T-helper 1 cell (primary cell): ENCODE data around the gene SLIT3.

Experiments
- DNase-seq, 5 donors: peaks; one replicate each; pipeline ENCODE4 v3.0.0-alpha.2; 2012 to 2020

The SLIT3 gene

DNA sequence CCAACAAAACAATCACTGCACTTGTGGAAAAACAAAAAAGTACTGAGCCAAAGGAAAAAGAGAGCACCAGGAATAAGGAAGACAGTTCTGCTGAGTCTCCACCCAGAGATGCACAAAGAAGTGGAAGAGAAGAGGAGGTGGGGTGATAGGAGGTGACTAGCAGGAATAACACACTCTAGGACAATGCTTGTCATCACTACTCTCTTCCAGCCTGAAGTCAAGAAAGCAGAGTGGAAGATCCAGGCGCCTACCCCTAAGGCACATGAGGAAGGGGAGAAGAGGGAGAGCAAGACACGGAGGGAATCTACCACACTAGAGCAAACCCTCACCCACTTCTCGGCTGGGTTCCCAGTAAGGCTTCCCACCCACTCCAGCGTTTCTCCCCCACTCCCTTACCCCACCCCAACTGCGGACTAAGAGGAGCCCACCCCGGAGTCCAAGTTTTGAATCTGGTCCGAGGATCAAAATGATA, 1.7 kb downstream of the SLIT3 start:
- DNase-seq: no peak

DNA sequence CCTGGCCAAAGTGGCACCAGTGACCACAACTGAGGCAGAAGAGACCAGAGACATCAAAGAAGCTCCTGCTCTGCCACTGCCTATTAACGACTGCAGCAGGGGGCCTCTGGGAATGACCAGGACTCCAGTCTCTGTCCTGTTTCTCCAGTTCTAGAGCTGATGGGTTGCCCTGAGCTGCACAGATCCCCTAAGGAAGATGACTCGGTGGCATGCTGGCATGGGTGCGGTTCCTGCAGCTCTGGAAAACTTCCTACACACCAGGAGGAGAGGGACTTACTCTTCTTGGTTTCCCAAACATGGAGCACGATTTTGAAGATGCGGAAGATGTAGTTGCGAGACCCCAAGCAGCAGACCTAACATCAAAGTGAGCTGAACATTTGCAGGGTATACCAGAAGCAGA, 2.7 kb downstream of the SLIT3 start:
- DNase-seq: no peak

DNA sequence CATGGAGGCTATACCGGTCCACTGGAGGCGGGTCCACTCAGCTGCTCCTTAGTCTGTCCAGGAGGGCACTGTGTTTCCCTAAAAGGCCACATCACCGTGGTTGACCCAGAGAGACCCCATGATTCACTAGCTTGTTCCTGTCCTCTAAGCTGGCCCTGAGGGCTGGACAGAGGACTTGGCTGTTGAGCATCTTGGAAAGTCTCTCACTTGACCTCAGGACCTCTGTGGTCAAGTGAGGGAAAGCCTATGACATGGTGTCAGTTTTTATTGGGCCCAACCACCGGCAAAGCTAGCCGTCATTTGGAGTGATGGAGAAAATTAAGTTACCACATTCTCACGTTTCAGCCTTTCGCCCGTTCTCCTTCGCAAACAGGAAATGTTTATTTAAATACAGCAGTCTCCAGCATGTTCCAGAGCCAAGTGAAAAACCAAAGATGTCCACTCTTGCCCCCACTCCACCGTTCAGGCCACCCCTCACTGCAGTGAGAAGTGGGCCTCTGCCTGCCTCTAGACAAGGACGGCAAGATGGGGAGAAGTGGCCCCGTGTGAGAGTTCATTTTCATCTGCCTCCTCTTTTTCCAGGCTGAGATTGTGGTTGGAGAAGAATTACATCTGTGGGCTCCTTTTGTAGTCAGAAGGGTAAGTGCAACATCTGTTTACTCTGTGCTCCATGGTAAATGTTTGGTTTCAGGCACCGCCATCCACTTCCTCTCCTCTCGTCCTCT, 4.4 kb downstream of the SLIT3 start:
- DNase-seq: no peak

DNA sequence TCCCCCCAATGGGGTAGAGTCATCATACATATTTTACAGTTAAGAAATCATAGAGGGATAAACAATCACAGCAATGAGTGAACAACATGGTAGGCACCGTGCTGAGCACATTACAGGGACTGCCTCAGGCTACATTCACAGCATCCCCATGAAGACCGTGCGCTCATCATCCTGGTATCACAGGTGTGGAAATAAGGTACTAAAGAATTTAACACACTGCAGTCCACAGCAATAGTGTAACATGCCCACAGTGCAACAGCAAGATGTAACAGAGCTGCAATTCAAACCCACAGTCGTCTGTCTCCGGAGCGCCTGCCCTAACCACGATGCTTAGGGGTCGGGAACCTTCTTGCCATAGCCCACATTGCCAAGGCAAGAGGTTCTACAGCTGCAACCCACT, 5.6 kb downstream of the SLIT3 start:
- DNase-seq: no peak

DNA sequence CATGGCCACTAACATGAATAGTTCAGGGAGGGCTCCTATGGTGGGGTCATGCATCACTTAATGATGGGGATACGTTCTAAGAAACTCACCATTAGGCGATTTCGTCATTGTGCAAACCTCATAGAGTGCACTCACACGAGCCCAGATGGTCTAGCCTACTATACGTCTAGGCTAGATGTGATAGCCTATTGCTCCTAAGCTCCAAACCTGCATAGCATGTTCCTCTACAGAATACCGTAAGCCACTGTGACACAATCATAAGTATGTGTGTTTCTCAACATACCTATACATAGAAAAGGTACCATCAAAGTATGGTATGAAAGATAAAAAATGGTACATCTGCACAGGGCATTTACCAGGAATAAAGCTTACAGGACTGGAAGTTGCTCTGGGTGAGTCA, 6.3 kb downstream of the SLIT3 start:
- DNase-seq: no peak

DNA sequence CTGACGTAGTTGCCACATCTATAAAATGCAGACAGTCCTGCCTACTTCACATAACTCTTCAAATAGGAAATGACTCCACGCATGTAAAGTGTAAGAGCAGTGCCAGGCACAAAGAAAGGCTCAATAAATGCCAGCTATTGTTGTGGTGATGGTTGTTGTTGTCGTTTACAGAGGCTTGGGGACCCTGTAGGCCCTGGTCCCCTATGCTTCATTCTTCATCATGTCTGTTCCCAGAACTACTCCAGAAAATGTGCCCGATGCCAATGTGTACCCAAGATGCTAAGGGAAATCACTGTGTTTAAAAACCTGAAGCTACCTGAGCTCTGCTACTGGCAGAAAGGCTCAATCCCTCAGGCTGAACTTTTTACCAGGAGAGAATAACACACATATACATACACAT, 9.1 kb downstream of the SLIT3 start:
- no peak for DNase-seq

DNA sequence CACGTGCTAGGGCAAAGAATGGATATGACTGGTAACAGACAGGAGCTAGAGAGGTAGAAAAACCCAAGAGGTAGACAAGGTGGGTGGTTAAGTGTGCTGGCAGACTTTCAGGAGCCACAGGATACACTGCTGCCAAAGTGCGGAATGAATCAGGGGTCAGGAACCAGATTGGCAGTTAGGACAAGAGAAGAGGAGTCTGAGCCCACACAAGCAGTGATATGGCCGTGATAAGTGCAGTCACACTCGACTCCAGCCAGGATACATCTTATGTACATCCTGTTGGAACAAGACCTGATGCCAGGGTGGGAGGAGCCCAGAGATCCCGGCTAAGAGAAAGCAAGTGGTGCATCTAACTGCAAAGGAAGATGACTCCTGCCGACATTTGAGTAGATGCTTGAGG, 10.0 kb downstream of the SLIT3 start:
- no peak for DNase-seq

DNA sequence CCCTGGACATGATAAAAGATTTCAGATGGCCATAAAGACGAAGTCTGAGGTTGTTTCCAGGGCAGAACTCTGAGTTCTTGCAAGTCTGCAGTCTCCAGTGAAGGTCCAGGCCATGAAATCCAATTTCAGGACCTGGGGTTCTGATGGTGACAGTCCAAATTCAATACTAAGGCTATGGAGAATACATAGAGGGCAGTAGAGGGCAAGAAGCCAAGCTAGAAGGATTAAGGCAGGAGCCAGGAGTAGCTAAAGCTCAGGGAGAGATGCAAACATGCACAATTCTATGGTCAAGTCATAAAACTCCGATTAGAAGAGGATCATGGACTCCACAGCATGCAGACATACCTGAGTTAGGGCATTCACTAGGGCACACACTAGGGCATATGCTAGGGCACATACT, 11.4 kb downstream of the SLIT3 start:
- DNase-seq: no peak

DNA sequence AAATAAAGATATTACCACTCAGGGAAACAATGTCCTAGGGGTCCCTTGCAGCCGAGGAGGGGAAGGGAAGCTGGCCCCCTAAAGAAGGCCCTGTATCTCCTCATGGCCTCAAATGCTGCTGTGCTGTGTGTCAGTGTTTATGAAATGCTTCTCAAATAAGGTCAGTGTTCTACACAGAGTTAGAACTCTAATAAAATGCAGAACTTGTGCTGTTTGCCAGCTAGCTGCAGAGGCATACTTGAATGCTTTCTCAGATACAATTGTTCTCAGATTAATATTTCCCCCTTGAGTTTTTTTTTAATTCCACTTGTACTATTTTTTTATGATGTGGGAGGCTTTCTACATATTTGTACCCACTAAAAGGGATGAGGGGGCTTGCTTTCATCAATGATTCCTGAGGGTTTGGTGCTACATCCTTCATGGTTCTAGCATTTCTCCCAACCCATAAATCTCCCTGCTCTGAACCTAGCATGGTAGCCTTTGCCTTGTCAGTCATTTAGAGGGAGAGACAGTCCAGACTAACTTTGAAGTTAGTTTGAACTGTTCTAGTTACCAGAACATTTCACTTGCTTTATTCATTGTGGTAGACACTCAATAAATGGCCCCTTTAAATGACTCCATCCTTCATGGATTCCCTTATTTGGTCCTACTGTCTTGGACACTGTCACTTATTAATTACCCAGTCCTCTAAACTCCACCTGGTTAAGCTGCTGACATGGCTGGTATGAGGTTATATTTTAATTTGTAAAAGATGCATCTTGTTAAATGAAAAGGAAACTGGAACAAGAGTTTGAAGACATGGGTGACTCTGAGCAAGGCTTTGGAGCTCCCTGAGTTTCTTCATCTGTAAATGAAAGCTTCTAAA, 12.6 kb downstream of the SLIT3 start:
- DNase-seq: no peak

DNA sequence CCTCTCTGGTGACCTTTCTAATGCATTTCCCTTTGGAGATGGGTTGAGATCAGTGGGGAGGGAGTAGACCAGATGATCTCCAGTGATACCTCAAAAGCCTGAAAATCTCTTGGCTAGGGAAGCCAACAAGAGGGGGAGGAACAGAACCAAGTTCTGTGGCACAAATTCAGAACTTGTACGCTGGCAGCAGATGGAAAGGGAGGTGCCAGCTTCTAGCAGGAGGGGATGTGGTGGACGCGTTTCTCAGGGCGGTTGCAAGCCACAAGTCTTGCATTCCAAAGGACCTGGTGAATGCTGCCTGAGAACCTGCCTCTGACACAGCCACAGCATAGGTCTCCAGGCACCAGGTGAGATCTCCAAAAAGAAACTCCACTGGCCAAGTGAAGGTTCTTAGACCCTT, 13.4 kb downstream of the SLIT3 start:
- DNase-seq: no peak

DNA sequence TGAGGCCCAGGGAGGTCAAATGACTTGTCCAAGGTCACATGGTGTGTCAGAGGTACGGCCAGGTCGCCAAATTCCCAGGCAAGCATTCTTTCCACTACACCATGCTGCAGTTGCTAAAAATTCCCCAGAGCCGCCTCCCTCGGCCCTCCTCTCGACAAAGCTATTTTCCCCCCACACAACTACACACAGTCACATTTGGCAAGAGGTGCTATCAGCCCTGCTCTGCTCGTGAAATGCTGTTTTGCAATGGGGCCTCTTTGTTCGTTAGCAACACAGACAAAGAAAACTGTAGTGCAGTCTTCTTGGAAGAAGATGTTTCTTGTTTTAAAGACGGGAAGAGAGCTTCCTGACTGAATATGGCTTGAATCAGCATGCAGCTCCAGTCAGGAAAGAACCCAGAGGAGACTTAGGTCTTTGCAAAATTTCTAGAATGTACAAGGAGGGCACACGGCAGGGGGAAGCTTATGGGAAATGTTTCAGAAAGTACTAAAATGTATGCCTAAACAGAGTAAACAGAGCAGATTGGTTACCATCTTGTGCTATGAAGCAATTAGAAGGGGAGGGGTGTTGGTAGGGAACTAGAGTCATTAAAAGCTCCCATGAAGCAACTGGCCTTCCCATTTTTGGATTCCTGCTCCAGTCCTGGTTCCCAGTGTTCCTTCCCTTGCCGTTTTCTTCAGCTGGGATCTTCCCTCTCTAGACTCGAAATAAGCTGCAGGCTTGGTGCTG, 14.2 kb downstream of the SLIT3 start:
- no peak for DNase-seq

DNA sequence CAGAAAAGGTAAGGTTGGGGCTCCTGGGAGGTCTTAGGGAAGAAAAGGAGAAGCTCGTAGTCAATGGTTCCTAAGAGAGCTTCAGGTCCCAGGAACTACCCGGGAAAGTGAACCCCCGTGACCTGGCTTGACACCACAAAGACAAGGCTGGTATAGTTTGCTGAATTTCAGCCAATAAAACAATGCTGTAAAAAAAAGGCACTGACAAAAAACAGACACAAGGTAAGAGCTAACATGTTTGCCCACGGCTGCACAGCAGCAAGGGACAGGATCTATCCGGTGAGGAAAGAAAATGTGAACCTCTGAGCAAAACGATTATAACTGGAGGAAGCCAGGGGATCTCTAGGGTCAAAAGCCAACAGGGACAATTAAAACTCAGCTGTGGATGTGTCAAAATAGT, 17.1 kb downstream of the SLIT3 start:
- DNase-seq: no peak

DNA sequence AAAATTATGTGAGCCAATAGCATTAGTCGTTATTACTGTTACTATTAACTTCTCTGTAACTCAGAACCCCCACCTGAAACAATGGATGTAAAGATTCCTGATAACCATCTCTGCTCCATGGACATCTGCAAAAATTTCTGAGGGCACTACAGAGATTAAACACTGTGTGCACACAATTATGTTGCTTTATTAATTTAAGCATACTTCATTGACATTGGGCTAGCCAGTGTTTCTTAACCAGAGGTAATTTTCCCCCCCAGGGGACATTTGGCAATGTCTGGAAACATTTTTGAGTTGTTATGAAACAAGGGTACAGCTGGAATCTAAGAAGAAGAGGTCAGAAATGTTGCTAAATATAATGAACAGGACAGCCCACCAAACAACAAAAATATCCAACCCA, 19.3 kb downstream of the SLIT3 start:
- DNase-seq: no peak

DNA sequence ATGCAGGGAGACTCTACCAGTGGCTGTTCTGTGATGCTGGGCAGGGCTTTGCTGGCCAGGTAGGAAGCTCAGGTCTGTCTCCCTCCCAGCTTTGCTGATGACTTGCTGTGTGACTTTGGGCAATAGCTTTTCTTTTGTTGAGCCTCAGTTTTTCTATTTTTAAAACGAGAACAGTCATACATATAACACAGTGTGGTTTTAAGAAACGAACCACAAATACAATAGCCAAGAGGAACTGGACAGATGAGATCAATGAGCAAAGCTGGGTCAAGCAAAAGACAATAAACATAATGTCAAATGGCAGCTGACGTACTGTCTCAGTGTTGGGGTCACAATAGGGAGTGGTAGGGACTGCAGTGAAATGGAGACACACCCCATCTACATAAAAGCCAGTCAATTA, 20.2 kb downstream of the SLIT3 start:
- no peak for DNase-seq

DNA sequence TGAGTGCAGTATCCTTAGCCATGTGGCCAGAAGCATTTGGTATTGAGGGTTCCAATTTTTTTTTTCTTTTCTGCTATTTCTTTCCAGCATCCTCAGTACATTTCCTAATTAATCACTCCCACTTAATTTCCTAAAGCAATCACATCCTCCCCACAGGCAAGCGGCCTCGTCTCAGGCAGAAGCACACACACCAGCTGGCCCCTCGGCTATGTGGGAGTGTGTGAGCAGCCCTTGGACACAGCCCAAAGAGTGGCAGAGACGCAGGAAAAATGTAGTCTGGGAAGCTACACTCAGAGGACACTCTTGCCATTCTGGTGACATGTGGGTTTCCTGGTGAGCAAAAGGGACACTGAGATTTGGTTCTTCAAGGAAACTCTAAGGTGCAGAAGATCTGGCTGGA, 20.7 kb downstream of the SLIT3 start:
- no peak for DNase-seq

DNA sequence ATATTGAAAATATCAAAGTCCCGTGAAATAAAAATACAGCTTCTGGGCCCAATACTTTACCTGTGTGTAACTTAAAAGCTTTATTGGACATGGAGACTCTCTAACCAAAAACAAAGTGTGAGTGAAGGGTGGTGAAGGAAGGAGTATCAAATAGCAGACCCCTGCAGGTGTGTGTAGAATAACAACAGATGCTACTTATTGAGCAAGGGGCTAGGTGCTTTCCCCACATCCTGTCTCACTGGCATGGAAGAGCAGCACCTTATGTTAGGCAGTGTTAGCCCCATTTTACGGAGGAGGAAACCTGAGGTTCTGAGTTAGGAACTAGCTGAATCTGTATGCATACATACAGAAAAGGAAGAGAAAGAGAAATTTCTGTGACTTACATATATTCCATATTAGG, 21.8 kb downstream of the SLIT3 start:
- DNase-seq: no peak

DNA sequence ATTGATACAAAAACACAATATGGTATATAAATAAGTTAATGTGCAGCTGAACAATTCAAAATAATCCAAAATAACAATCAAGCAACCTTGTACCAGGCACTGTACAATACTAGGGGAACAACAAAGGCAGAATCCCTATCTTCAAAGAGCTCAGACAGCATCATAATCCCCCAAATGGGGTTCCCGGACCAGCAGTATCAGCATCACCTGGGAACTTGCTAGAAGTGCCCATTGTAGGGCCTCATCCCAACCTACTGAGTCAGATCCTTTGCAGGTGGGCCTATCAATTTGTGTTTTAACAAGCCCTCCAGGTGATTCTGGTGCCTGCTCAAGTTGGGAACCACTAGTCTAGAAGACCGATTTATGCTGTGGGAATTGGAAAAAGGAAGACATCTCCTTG, 27.1 kb downstream of the SLIT3 start:
- DNase-seq: no peak

DNA sequence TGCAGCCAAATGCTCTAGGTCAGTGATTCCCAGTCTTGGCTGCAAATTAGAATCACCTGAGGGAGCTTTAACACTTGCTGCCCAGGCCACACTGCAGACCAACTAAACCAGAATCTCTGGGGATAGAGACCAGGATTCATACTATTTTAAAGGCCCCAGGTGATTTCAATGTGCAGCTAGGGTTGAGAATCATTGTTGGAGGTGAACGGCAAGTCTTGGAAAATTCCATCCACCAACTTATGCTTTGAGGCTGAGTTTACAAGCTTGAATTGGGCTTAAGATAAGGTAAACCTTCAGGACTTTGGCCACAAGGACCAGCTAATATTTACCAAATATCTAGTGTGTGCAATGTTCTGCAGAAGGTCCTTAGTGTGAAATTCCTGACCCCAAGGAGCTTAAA, 27.5 kb downstream of the SLIT3 start:
- no peak for DNase-seq

DNA sequence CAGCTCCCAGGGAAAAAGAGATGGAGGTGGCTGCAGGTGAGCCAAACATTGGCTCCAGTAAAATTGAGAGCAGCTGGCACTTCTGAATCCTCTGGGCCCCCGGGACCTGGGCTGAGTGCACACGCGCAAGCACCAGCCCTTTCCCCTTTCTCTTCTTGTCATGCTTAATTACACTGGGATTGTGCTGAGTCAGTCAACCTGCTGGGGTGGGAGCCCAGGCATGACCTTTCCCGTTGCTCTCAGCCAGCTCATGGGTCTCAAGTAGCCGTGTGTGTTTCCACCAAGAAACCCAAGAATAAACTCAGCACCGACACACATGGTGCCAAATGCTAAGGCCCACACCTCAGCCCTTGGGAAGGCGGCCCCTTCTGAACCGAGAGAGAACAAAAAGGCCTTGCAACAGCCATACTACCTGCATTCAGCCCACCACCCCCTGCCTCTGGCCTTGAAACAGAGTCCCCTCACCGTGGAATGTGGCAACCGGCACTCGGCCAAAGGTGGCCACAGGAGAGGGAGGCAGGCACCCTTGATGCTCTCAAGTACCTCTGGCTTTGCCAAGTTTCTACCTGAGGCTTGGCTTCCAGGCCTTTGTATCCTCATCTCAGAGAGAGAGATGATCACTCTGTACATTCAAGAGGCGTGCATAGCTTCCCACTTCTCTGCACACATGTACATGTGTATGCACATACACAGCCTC, 28.1 kb downstream of the SLIT3 start:
- DNase-seq: no peak

DNA sequence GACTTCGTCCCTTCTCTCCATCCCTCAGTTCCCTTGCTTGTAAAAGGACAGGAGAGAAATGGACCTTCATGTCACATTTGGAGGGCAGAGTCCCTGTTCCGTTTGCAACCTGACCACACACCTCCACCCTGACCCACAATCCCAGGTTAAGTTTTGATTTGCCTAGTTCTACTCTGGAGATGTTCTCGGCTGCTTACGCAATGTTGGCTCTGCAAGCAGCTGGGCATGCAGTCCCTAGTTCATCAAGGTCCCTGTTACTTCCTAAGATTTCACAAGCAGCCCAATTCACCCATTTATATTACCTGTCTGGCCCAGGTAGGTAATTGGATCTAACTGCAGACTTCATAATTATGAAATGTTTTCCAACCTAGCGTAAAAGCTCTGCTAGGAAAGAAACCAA, 28.8 kb downstream of the SLIT3 start:
- DNase-seq: no peak

DNA sequence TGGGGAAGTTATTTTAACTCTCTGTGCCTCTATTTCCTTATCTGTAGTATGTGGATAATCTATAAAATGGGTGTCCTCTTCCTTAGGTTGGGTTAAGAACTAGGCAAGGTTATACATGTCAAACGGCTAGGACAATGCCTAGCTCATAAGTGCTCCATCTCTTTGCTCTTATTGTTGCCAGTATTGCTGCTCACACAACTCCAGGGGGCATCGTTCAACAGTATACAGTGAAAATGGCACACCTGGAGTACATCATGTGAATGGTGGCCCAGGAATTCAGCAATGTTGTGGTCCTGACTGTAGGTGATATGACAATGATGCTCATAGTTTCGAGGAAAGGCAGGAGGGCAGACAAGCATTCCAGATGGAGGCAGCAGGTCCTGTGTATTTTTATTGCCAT, 30.1 kb downstream of the SLIT3 start:
- DNase-seq: no peak

DNA sequence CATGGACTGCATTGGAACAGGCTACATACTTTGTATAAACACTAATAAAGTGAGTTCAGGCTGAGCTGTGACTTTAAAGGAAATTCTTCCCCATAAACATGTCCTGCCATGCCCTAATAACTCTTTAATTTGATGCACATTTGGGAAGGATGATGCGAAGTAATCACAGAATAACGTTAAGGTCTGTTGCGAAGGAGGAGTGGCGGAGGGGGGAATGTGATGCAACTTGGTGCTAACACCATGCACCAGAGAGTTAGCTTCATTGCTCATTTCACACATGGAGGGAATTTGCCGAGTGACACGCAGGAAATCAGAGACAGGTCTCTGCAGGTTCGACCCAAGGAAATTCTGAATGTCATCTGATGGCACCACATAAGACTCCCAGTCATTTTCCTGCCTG, 32.9 kb downstream of the SLIT3 start:
- DNase-seq: no peak

DNA sequence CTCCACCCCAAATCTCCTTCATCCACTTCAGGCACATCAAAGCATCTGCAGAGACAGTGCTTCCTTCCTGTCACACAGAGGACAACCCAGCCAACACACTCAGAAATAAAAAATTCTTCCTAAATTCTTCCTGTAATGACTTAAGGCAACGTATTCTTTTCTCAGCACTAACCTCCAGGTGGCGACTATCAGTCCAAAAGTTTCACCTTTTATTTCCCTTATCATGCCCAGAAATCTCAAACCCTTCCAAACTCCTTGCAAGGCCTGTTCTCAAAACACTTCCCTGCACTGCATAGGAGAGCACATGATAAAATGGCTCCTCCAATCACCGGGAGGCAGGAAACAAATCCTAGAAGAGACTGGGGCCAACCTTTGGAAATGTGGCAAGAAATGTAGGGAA, 35.1 kb downstream of the SLIT3 start:
- DNase-seq: no peak
